SK-N-SH (cell line): Measurements from ENCODE around the gene TMEM52B. TPM values are rescaled to one million over a fixed set of nuclear protein-coding genes. Genes with fewer than 3 reads are reported as not detected.

Experiments used
- CTCF ChIA-PET: fragments of 300-600, 350-600 bp; formaldehyde crosslinking; extraction: SDS; loops from one replicate; lab custom pipeline; 2021; lab: Yijun Ruan, JAX
- POLR2A ChIA-PET: fragments of 350-600 bp; sonication (Branson Sonifier 250); formaldehyde crosslinking; extraction: SDS; loops from one replicate; lab custom pipeline; 2020; ENCODE audit warnings: antibody characterized with exemption, inconsistent platforms; lab: Yijun Ruan, JAX
- DNase-seq: peaks from one replicate; pipeline ENCODE4 v3.0.0; 2012
- H2AFZ ChIP-seq: fragments of 200-600 bp; sonication (generic); 2 replicates; pipeline ENCODE4 v1.8.1; 2016; ENCODE audit warnings: antibody characterized with exemption, mild to moderate bottlenecking, low read depth
- H3F3A ChIP-seq: fragments of 200-600 bp; sonication (generic); replicated peaks from 2 replicates; pipeline ENCODE3; 2016; ENCODE audit warnings: antibody characterized with exemption, mild to moderate bottlenecking; ENCODE audit not compliant: insufficient read depth
- H3K27ac ChIP-seq, 2 experiments: fragments of 200-500 bp in 1 of 2; fragments of 200-600 bp in 1 of 2; sonication (Bioruptor generic) in 1 of 2; sonication (generic), shearing (Covaris generic) in 1 of 2; 2 replicates each; pipeline versions ENCODE4 v1.5.1 to v1.6.1; 2014 to 2016; ENCODE audit warnings: low read depth in 2 of 2, inconsistent platforms in 1 of 2, low read length in 1 of 2, mild to moderate bottlenecking in 1 of 2, mixed read lengths in 1 of 2
- H3K27me3 ChIP-seq: fragments of 200-600 bp; sonication (generic), shearing (Covaris generic); 2 replicates; pipeline ENCODE4 v1.6.1; 2016; ENCODE audit warnings: mixed run types; ENCODE audit not compliant: insufficient read depth
- H3K36me3 ChIP-seq, 2 experiments: fragments of 200-500 bp in 1 of 2; fragments of 200-600 bp in 1 of 2; sonication (Bioruptor generic) in 1 of 2; sonication (generic) in 1 of 2; replicated peaks in 1 of 2; 2 replicates each; pipeline versions ENCODE3 to v1.5.1; 2014 to 2016; ENCODE audit warnings: low read length in 1 of 2, mild to moderate bottlenecking in 1 of 2; ENCODE audit not compliant: insufficient read depth in 2 of 2, control insufficient read depth in 1 of 2
- H3K4me1 ChIP-seq, 2 experiments: fragments of 200-500 bp in 1 of 2; fragments of 200-600 bp in 1 of 2; sonication (Bioruptor generic) in 1 of 2; sonication (generic), shearing (Covaris generic) in 1 of 2; 2 replicates each; pipeline versions ENCODE4 v1.5.1 to v1.6.1; 2014 to 2016; ENCODE audit warnings: low read depth in 1 of 2, low read length in 1 of 2, mixed run types in 1 of 2; ENCODE audit not compliant: insufficient read depth in 2 of 2, control insufficient read depth in 1 of 2
- H3K4me2 ChIP-seq: fragments of 200-600 bp; sonication (generic), shearing (Covaris generic); 2 replicates; pipeline ENCODE4 v1.6.1; 2017; ENCODE audit warnings: mixed run types
- H3K4me3 ChIP-seq, 2 experiments: fragments of 200-500 bp in 1 of 2; fragments of 200-600 bp in 1 of 2; sonication (Bioruptor generic) in 1 of 2; sonication (generic), shearing (Covaris generic) in 1 of 2; 2 replicates each; pipeline versions ENCODE4 v1.5.1 to v1.8.1; 2014 to 2016; ENCODE audit warnings: low read depth in 2 of 2, inconsistent platforms in 1 of 2, low read length in 1 of 2, mild to moderate bottlenecking in 1 of 2, mixed read lengths in 1 of 2, moderate library complexity in 1 of 2
- H3K79me2 ChIP-seq: fragments of 200-600 bp; sonication (generic); 2 replicates; pipeline ENCODE4 v1.8.1; 2017; ENCODE audit warnings: mild to moderate bottlenecking; ENCODE audit not compliant: insufficient read depth
- H3K9ac ChIP-seq: fragments of 200-600 bp; sonication (generic); 2 replicates; pipeline ENCODE4 v1.6.1; 2017; ENCODE audit warnings: mixed run types
- H3K9me2 ChIP-seq: fragments of 200-600 bp; sonication (generic); 2 replicates; pipeline ENCODE4 v1.6.1; 2017; ENCODE audit warnings: mixed run types
- H3K9me3 ChIP-seq: fragments of 200-600 bp; sonication (generic); 2 replicates; pipeline ENCODE4 v1.6.1; 2017; ENCODE audit warnings: mixed run types, mild to moderate bottlenecking, moderate library complexity
- H4K20me1 ChIP-seq: fragments of 200-600 bp; sonication (generic); 2 replicates; pipeline ENCODE4 v1.6.1; 2017; ENCODE audit warnings: mild to moderate bottlenecking, mixed run types; ENCODE audit not compliant: insufficient read depth
- CTCF ChIP-seq: fragments of 200-600 bp; sonication (generic); IDR thresholded peaks from 2 replicates; pipeline ENCODE4 v1.6.1; 2017; ENCODE audit warnings: antibody characterized with exemption, mild to moderate bottlenecking, moderate library complexity
- EP300 ChIP-seq, 2 experiments: IDR thresholded peaks; 2 replicates each; pipeline versions ENCODE4 v1.4.0 to v1.6.1; 2012; ENCODE audit warnings: borderline replicate concordance in 1 of 2, low read depth in 1 of 2, low read length in 1 of 2
- FOSL2 ChIP-seq: IDR thresholded peaks from 2 replicates; pipeline ENCODE4 v1.4.0; 2012; ENCODE audit warnings: low read depth, mild to moderate bottlenecking, moderate library complexity, borderline replicate concordance
- FOXM1 ChIP-seq: IDR thresholded peaks from 2 replicates; pipeline ENCODE4 v1.4.0; 2012; ENCODE audit warnings: low read depth, mild to moderate bottlenecking
- GABPA ChIP-seq: IDR thresholded peaks from 2 replicates; pipeline ENCODE4 v1.4.0; 2012; ENCODE audit warnings: low read depth, mild to moderate bottlenecking
- IRF3 ChIP-seq: fragments of 150-350 bp; IDR thresholded peaks from 2 replicates; pipeline ENCODE4 v1.6.1; 2016; ENCODE audit warnings: mild to moderate bottlenecking, low read depth, low read length
- JUND ChIP-seq: IDR thresholded peaks from 2 replicates; pipeline ENCODE4 v1.4.0; 2012
- MEF2A ChIP-seq: IDR thresholded peaks from 2 replicates; pipeline ENCODE4 v1.4.0; 2012; ENCODE audit warnings: low read depth, borderline replicate concordance
- MXI1 ChIP-seq: IDR thresholded peaks from 2 replicates; pipeline ENCODE4 v1.6.1; 2012; ENCODE audit warnings: mild to moderate bottlenecking, low read depth, low read length, improper control_type of control experiment
- NFIC ChIP-seq: IDR thresholded peaks from 2 replicates; pipeline ENCODE4 v1.4.0; 2012; ENCODE audit warnings: borderline replicate concordance
- NRF1 ChIP-seq: IDR thresholded peaks from 2 replicates; pipeline ENCODE4 v1.6.1; 2012; ENCODE audit warnings: low read depth, mild to moderate bottlenecking, low read length
- RAD21 ChIP-seq: IDR thresholded peaks from 2 replicates; pipeline ENCODE4 v1.6.1; 2012; ENCODE audit warnings: mild to moderate bottlenecking, low read length
- RCOR1 ChIP-seq: fragments of 150-350 bp; IDR thresholded peaks from 2 replicates; pipeline ENCODE4 v1.6.1; 2017; ENCODE audit warnings: antibody characterized with exemption, low read length
- RFX5 ChIP-seq: IDR thresholded peaks from 2 replicates; pipeline ENCODE4 v1.6.1; 2012; ENCODE audit warnings: mild to moderate bottlenecking, improper control_type of control experiment, low read length
- SMC3 ChIP-seq: IDR thresholded peaks from 2 replicates; pipeline ENCODE4 v1.6.1; 2012; ENCODE audit warnings: low read depth, low read length, improper control_type of control experiment
- TAF1 ChIP-seq: IDR thresholded peaks from 2 replicates; pipeline ENCODE4 v1.6.1; 2012; ENCODE audit warnings: low read depth, mild to moderate bottlenecking, low read length, moderate library complexity, borderline replicate concordance
- USF2 ChIP-seq: fragments of 150-350 bp; IDR thresholded peaks from 2 replicates; pipeline ENCODE4 v1.6.1; 2017; ENCODE audit warnings: antibody characterized with exemption, low read length, low read depth, borderline replicate concordance
- YY1 ChIP-seq: IDR thresholded peaks from 2 replicates; pipeline ENCODE4 v1.4.0; 2012; ENCODE audit warnings: low read depth, mild to moderate bottlenecking
- ZBTB33 ChIP-seq: IDR thresholded peaks from 2 replicates; pipeline ENCODE4 v1.4.0; 2012; ENCODE audit warnings: low read depth, borderline replicate concordance
- WGBS: methylation state at CpG from one replicate; pipeline ENCODE4 v1.1.6; 2017; ENCODE audit warnings: low lambda C conversion rate; 5-methylcytosine and 5-hydroxymethylcytosine counted together
- polyA plus RNA-seq, 3 experiments: library from polyadenylated mRNA; depleted of rRNA; stranded (reverse); fragments of >200 nt; gene quantifications; 2 replicates each; pipeline ENCODE4 v1.2.3, GENCODE V29; 2012

The TMEM52B gene
- polyA plus RNA-seq, 1 of the 3 experiments (the other 2 are of a cell fraction): not detected

- TF ChIP-seq TAF1 (no peak), GABPA (no peak), NFIC (no peak), FOXM1 (no peak), MEF2A (no peak), JUND (no peak), ZBTB33 (no peak)
- no peaks in the 10 kb centered on the region for H3K36me3 ChIP-seq
- H3K79me2 ChIP-seq: no peaks in the 10 kb centered on the region
- no peaks in the 10 kb centered on the region for H3K9me2 ChIP-seq
- H2AFZ ChIP-seq: no peak overlapping the region
- H4K20me1 ChIP-seq: no peaks in the 10 kb centered on the region
- peaks cover 35% of the 10 kb centered on the region; the same call in 1 of the 2 replicates for H3K27me3 ChIP-seq
- ChIA-PET POLR2A (no interaction called here), CTCF (interaction anchor here (1.0 to 6.5 kb wide), 6 partner anchors 31 to 441 kb away, joined by 3 to 48 read pairs (median 5); no protein-coding TSS in a partner anchor)
- H3K9ac ChIP-seq: no peak overlapping the region
- no peak for DNase-seq
- no peaks in the 10 kb centered on the region for H3K9me3 ChIP-seq
- H3F3A ChIP-seq: no peaks in the 10 kb centered on the region
- H3K27ac ChIP-seq: no peak overlapping the region
- no peaks in the 10 kb centered on the region for H3K4me1 ChIP-seq
- H3K4me3 ChIP-seq: no peak overlapping the region
- 3% methylated on average over 2 of the region's 2 CpGs for WGBS
- no peak overlapping the region for H3K4me2 ChIP-seq
These were observed 13.0 kb downstream of the TMEM52B start for GRCh38 chr12:10191865-10192264.

- Histone ChIP-seq H3K36me3 (no peaks in the 10 kb centered on the region), H4K20me1 (no peaks in the 10 kb centered on the region), H3K9me2 (no peaks in the 10 kb centered on the region), H3K79me2 (no peaks in the 10 kb centered on the region), H3F3A (no peaks in the 10 kb centered on the region), H3K27me3 (peaks cover 45% of the 10 kb centered on the region; the same call in 1 of the 2 replicates), H3K9me3 (no peaks in the 10 kb centered on the region), H3K27ac (no peak overlapping the region), H3K4me2 (no peak overlapping the region), H3K4me1 (no peaks in the 10 kb centered on the region), H3K4me3 (no peak overlapping the region), H3K9ac (no peak overlapping the region), H2AFZ (no peak overlapping the region)
- WGBS: 5% methylated on average over 3 of the region's 3 CpGs
- no peak for TF ChIP-seq USF2
- no peak for TF ChIP-seq RFX5
- no peak for TF ChIP-seq YY1
- no peak for TF ChIP-seq JUND
- TF ChIP-seq IRF3: no peak
- TF ChIP-seq MXI1: no peak
- no peak for TF ChIP-seq CTCF
- TF ChIP-seq MEF2A: no peak
- TF ChIP-seq NFIC: no peak
- no peak for TF ChIP-seq NRF1
- TF ChIP-seq EP300 (IDR thresholded peaks at IDR 0.05; ENCODE audit: borderline replicate concordance in 1 of 2, low read depth in 1 of 2, low read length in 1 of 2): no peak
- TF ChIP-seq RCOR1: no peak
- TF ChIP-seq SMC3: no peak
- no peak for TF ChIP-seq FOSL2
- TF ChIP-seq RAD21: no peak
- no peak for DNase-seq
- CTCF ChIA-PET: interaction anchor here (4.6 kb wide), 1 partner anchor 41 kb away, joined by 19 read pairs; no protein-coding TSS in a partner anchor
- POLR2A ChIA-PET: no interaction called here
These were observed 15.4 kb downstream of the TMEM52B start for GRCh38 chr12:10194160-10194670.
